ENCODE results near the gene LOC101059915.
"Not testable (repeated sequence)": the region's sequence is repeated elsewhere in the genome, so short reads cannot be mapped to it uniquely, and the experiment has no call there.

LOC101059915 gene

DNA sequence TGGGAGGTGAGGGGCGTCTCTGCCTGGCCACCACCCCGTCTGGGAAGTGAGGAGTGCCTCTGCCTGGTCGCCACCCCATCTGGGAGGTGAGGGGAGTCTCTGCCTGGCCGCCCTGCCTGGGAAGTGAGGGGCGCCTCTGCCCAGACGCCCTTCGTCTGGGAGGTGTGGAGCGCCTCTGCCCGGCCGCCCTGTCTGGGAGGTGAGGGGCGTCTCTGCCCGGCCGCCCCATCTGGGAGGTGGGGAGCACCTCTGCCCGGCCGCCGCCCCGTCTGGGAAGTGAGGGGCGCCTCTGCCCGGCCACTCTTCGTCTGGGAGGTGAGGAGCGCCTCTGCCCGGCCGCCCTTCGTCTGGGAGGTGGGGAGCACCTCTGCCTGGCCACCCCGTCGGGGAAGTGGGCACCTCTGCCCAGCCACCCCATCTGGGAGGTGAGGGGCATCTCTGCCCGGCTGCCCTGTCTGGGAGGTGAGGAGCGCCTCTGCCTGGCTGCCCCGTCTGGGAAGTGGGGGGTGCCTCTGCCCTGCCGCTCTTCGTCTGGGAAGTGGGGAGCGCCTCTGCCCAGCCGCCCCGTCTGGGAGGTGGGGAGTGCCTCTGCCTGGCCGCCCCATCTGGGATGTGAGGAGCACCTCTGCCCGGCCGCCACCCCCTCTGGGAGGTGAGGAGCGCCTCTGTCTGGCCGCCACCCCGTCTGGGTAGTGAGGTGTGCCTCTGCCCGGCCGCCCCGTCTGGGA is 8.9 kb downstream of the LOC101059915 start:
- not testable (repeated sequence) for DNase-seq; H3K36me3 Mint-ChIP-seq (ENCODE audit: low read depth); H3K9me3 Mint-ChIP-seq; ATAC-seq; H3K27ac Mint-ChIP-seq; H3K4me1 Mint-ChIP-seq; H3K4me3 Mint-ChIP-seq
- H3K27me3 Mint-ChIP-seq, result peaks cover 18% of the 10 kb centered on the region

DNA sequence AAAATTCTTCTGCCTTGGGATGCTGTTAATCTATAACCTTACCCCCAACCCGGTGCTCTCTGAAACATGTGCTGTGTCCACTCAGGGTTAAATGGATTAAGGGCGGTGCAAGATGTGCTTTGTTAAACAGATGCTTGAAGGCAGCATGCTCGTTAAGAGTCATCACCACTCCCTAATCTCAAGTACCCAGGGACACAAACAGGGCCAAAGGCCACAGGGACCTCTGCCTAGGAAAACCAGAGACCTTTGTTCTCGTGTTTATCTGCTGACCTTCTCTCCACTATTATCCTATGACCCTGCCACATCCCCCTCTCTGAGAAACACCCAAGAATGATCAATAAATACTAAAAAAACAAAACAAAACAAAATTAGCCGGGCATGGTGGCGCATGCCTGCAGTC is 9.8 kb downstream of the LOC101059915 start:
- not testable (repeated sequence) for H3K9me3 Mint-ChIP-seq; ATAC-seq; H3K27ac Mint-ChIP-seq; H3K4me1 Mint-ChIP-seq; H3K36me3 Mint-ChIP-seq (ENCODE audit: low read depth); DNase-seq; H3K4me3 Mint-ChIP-seq
- peaks cover 13% of the 10 kb centered on the region for H3K27me3 Mint-ChIP-seq

DNA sequence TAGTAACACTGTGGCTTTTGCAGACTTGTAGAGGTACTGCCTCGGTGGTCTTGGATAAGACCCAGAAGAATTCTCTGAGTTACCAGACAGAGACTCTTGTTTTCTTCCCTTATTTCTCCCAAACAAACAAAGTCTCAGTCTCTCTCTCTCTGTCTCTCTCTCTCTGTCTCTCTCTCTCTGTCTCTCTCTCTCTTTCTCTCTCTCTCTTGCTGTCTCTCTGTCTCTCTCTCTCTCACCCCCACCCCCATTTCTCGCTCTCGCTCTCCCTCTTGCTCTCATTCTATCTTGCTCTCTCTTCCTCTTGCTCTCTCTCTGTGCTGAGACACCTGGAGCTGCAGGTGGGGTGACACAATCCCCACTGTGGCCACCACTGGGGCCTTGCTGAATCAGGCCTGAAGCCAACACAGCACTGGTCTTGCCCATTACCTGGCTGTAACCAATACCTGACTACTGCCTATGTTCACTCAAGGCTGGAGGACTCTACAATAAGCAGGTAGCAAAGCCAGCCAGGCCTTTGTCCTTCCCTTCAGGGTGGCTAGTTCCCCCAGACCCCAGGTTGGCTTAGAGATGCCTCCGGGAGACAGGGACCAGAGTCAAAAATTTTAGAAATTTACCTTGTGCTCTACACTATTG is 12.3 kb downstream of the LOC101059915 start:
- no peaks in the 10 kb centered on the region for H3K36me3 Mint-ChIP-seq (ENCODE audit: low read depth)
- H3K27ac Mint-ChIP-seq, result no peak overlapping the region
- no peaks in the 10 kb centered on the region for H3K4me1 Mint-ChIP-seq
- ATAC-seq (no peak), DNase-seq (no peak)
- no peaks in the 10 kb centered on the region for H3K9me3 Mint-ChIP-seq
- H3K27me3 Mint-ChIP-seq, result peaks cover 2% of the 10 kb centered on the region
- H3K4me3 Mint-ChIP-seq, result no peak overlapping the region

DNA sequence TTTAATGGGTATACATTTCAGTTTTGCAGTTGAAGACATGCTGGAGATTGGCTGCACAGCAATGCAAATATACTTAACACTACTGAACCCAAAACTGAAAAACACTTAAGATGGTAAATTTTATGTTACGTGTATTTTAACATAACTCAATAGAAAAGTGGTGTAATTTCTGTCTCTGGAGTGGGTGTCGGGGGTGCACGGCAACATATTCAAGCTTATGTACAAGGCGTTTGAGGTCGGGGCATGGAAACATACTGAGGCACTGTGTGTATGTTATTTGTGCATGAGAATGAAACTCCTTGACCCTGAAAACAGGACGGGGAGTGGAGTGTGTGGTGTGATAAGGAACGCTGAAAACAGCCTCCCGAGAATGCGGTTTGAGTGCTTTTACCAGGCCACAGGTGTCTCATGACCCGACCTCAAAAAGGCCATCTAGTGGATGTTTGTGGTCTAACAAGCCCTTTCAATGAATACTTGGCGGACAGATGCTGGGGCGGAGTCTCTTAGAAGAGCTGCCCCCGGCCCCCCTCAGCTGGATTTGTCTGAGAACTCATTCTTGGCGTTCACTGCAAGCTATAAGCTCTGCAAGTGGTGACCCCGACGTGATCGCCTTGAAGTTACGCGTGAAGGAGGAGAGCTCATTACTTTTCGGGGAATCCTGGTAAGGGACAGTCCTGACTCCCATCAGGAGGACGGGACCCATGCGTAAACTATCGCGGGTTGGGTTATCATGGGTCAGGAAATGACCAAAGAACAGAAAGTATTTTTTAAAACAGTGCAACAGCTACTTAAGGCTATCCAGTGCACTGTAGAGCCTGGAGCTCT is 29.5 kb downstream of the LOC101059915 start:
- not testable (repeated sequence) for H3K27me3 Mint-ChIP-seq; H3K9me3 Mint-ChIP-seq; H3K36me3 Mint-ChIP-seq (ENCODE audit: low read depth); H3K4me3 Mint-ChIP-seq; H3K27ac Mint-ChIP-seq; H3K4me1 Mint-ChIP-seq; DNase-seq
- peak; percentile 28 for ATAC-seq

DNA sequence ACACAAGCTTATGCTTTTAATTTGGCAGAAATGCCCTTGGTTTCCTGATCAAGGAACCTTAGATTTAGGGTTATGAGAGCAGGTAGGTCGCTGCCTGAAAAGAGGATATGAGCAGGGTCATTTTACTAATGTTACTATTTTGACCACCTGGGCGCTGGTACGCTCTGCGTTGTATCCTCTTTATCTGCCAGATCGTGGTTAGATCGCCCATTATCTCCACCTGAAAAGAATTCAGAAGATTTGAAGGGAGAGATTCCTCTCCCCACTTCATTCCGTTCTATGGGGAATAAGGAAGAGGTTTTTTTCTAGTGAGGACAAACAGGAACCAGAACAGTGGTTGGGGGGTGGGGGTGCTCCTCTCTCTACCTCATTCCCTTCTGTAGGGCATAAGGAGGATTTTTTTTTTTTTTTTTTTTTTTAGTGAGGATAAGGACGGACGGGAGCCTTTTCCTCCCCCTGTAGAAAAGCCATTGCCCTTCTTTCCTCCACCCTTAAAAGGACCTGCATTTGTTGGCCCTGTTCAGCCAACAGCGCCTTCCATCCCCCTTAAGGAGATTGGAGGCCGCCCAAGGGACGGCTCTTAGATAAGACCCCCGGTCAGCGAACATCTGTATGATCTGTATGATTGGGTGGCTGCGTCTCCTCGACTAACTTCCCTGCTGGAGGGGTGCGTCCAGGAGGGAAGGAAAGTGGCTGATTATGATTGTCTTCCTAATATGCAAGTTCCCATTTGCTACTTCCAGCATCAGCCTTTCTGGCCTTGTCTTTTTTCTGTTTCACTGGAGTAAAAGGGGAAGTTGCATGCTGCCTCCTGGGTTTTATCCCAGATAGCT is 30.3 kb downstream of the LOC101059915 start:
- not testable (repeated sequence) for ATAC-seq; H3K36me3 Mint-ChIP-seq (ENCODE audit: low read depth)

DNA sequence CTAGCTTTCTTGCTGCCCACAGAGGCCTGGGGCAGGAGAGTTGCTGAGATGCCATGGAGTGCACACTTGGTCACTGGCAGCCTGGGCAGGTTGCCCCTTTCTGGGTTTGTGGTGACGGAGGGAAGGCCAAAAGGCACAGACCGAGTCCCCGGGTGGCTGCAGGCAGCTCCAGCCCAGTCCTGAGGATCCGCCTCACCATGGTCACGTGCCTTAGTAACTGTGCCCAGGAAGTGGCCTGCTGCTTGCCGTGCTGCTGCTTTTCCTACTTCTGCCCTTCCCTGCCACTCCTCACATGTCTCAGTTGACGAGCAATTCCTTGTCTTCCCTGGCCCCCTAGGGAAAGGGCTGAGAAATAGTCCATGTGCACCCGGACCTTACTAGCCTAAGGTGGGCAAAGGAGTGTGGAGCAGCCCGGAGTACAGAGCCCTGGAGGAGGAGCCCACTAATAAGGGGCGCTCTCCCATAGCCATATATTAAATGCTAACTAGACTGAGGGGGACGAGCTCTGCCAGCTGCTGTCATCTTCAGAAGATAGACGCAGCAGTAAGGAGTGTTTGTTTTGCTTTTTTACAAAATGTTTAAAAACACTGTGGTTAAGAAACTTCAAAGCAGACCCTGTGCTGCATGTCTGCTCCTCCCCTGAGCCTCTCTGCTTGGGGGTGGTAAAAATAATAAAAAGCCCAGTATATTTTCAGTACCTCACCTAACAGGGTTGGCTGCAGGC is 31.1 kb downstream of the LOC101059915 start:
- not testable (repeated sequence) for H3K4me1 Mint-ChIP-seq; DNase-seq; H3K9me3 Mint-ChIP-seq; H3K36me3 Mint-ChIP-seq (ENCODE audit: low read depth); H3K4me3 Mint-ChIP-seq; H3K27me3 Mint-ChIP-seq; ATAC-seq; H3K27ac Mint-ChIP-seq

More for the DNA sequence above, 30.3 kb downstream of the LOC101059915 start:
- not testable (repeated sequence) for DNase-seq, H3K4me3 Mint-ChIP-seq, H3K27me3 Mint-ChIP-seq, H3K9me3 Mint-ChIP-seq, H3K4me1 Mint-ChIP-seq, H3K27ac Mint-ChIP-seq

DNA sequence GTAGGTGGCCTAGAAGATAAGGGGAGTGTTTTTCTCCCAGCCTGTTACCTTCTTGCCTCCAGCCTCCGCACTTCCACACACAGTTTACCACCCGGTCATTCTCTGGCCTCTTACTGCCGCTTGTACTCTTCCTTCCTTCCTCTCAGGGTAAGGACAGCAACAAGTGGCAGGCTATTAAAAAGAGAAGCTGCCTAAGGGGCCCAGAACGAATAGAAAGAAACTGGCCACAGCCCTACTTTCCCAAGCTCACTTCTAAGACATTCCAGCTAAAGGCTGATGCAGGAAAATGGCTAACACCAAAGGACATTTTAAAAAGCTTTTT is 31.6 kb downstream of the LOC101059915 start:
- ATAC-seq; H3K36me3 Mint-ChIP-seq (ENCODE audit: low read depth); DNase-seq; H3K27ac Mint-ChIP-seq; H3K4me1 Mint-ChIP-seq; H3K9me3 Mint-ChIP-seq; H3K27me3 Mint-ChIP-seq; H3K4me3 Mint-ChIP-seq: not testable (repeated sequence)

DNA sequence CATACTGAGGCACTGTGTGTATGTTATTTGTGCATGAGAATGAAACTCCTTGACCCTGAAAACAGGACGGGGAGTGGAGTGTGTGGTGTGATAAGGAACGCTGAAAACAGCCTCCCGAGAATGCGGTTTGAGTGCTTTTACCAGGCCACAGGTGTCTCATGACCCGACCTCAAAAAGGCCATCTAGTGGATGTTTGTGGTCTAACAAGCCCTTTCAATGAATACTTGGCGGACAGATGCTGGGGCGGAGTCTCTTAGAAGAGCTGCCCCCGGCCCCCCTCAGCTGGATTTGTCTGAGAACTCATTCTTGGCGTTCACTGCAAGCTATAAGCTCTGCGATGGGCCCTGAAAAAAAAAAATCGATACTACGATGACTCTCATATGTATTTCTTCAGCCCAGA is 35.5 kb downstream of the LOC101059915 start:
- not testable (repeated sequence) for H3K9me3 Mint-ChIP-seq; H3K36me3 Mint-ChIP-seq (ENCODE audit: low read depth); H3K4me1 Mint-ChIP-seq; H3K27ac Mint-ChIP-seq; DNase-seq; H3K27me3 Mint-ChIP-seq; H3K4me3 Mint-ChIP-seq; ATAC-seq

DNA sequence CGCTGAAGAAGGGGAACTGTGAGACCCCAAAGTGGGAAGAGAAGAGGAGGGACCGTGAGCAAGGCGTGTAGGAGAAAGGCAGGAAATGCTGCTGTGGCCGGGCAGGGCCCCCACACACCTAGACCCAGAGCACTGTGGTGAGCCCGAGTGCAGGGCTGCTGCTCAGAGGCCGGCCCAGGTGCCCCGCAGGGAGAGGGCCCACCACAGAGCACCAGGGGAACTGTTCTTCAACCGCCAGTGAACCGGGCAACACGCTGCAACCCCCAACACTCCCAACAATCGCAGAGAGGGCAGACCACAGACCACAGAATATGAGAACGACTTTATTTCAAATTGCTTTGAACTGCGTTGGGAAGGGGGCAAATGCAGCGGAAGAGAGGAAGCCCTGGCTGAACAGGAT is 46.7 kb downstream of the LOC101059915 start:
- not testable (repeated sequence) for H3K4me1 Mint-ChIP-seq; ATAC-seq; DNase-seq; H3K9me3 Mint-ChIP-seq; H3K27me3 Mint-ChIP-seq; H3K27ac Mint-ChIP-seq; H3K36me3 Mint-ChIP-seq (ENCODE audit: low read depth); H3K4me3 Mint-ChIP-seq

DNA sequence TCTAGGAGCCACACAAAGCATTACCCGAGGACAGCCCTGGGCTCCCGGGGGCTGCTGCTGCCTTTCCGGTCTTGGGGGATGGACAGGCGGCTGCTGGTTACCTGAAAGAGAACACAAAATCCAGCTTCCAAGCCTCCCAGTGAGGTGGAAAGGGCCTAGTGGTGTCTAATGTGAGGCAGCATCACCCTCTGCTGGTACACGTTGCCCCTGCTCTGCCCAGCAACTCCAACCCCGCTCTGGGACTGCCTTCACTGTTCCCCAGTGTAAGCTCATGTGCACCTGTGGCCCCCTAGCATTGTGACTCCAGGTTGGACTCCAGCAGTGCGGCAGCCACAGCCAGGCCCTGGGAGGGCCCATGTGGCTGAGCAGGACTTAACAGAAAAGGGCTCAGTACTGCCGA is 48.2 kb downstream of the LOC101059915 start:
- not testable (repeated sequence) for H3K9me3 Mint-ChIP-seq; H3K4me1 Mint-ChIP-seq; H3K4me3 Mint-ChIP-seq; ATAC-seq; H3K36me3 Mint-ChIP-seq (ENCODE audit: low read depth); DNase-seq; H3K27me3 Mint-ChIP-seq; H3K27ac Mint-ChIP-seq

DNA sequence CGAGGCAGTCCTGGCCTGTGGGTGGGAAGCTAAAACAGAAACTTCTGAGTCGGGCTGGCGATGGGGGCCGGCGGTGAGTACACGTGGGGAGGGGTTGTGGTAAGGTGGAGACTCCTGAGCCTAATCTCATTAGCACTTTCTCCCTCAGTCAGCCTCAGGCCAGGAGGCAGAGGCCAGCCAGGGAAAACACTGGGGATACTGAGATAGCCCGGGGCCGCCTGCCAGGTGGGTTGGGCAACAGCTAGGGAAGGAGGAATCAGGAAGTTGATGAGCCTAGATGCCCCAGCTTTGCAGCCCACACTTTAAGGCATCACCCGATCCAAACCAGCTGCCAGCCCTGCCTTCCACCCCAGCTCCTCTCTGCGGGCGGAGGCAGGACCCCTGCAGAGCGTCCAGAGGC is 49.0 kb downstream of the LOC101059915 start:
- not testable (repeated sequence) for H3K4me1 Mint-ChIP-seq; H3K27ac Mint-ChIP-seq; DNase-seq; H3K9me3 Mint-ChIP-seq; H3K4me3 Mint-ChIP-seq; H3K27me3 Mint-ChIP-seq; H3K36me3 Mint-ChIP-seq (ENCODE audit: low read depth); ATAC-seq

DNA sequence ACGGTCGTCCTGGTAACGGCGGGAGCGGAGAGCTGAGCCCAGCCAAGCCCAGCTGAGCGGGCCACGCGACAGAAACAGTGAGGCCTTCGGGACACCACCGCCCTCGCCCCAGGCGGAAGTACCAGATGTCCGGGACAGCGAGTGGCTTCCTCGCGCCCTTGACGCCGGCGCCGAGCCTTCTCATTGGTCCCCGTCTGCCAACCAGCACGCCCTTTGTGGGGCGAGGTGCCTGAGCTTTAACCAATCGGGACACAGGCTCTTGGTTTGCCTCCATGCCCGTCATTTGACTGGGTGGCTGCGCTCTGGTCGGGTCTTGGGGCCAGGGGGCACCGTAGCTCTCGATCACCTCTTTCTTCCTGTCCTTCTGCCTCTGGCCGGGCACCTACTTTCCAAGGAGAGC is 50.8 kb downstream of the LOC101059915 start, which contains the start of gene CXorf49:
Gene CXorf49 (minus strand): TSS at position 101 of the 400 bp plus-strand sequence. CDS start 134 bp downstream, outside the sequence.
- H3K27me3 Mint-ChIP-seq, ATAC-seq: not testable (repeated sequence)

DNA sequence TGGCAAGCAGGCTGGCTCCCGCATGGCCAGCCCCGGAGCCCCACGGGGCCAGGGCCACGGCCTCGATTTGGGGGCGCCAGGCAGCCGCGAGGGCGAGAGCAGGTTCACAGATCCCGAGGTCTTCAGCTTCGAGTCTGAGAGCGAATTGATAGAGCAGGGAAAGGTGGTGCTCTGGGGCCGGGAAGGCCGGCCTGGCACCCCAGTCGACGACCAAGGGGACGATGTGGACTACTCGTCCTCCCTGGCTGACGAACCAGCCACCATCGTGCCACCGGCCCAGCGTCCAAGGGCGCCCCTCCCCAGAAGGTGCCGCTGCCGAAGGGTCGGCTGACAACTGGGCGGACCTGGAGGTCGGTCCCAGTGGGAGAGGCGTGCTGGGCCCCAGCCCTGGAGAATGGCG is 51.8 kb downstream of the LOC101059915 start:
- H3K9me3 Mint-ChIP-seq, H3K27me3 Mint-ChIP-seq: not testable (repeated sequence)

More for the DNA sequence above, 50.8 kb downstream of the LOC101059915 start, which contains the start of gene CXorf49:
- H3K4me3 Mint-ChIP-seq; H3K27ac Mint-ChIP-seq; H3K9me3 Mint-ChIP-seq; H3K36me3 Mint-ChIP-seq (ENCODE audit: low read depth); DNase-seq; H3K4me1 Mint-ChIP-seq: not testable (repeated sequence)

More for the DNA sequence above, 51.8 kb downstream of the LOC101059915 start:
- ATAC-seq; H3K27ac Mint-ChIP-seq; DNase-seq; H3K36me3 Mint-ChIP-seq (ENCODE audit: low read depth); H3K4me3 Mint-ChIP-seq; H3K4me1 Mint-ChIP-seq: not testable (repeated sequence)

Measured in activated naive CD8-positive, alpha-beta T cell treated with anti-CD3 and anti-CD28 coated beads, Interleukin-2, amount 50 U/mL, for 24 hours (primary cell).